ENCODE results near the gene BAIAP2L1. TPM values are rescaled to one million over a fixed set of nuclear protein-coding genes. Genes with fewer than 3 reads are reported as not detected.

Gene BAIAP2L1
- total and polyA plus RNA-seq, 12 donors = 16.9 to 49.0 (median 24.3) TPM

- intact Hi-C loops (cut with DNase I) = no loop called here
- peak overlapping the region in 1 of 5 donors; percentile 36 for H3K27ac ChIP-seq
- 66 to 79% (median 68%) methylated on average over 12 to 14 of the region's 14 CpGs for WGBS, 4 donors
- DNase-seq = no peak
- TF ChIP-seq POLR2A (IDR thresholded peaks at IDR 0.05) (no peak), CTCF (IDR thresholded peaks at IDR 0.05) (no peak)
- H3K27me3 ChIP-seq = no peaks in the 10 kb centered on the region
- no peaks in the 10 kb centered on the region for H3K36me3 ChIP-seq (replicated peaks in 1 of 2)
- H3K4me1 ChIP-seq (replicated peaks in 1 of 2) = no peaks in the 10 kb centered on the region
- no peaks in the 10 kb centered on the region for H3K9me3 ChIP-seq (replicated peaks in 1 of 3)
- H3K4me3 ChIP-seq = no peak overlapping the region
Observed at GRCh38 chr7:98329100-98329790, 71.6 kb downstream of the BAIAP2L1 start.

GRCh38 chr7:98324782-98325181 is 76.1 kb downstream of the BAIAP2L1 start:
- DNase-seq = no peak
- Histone ChIP-seq H3K27me3 (no peaks in the 10 kb centered on the region), H3K27ac (no peak overlapping the region), H3K36me3 (replicated peaks in 1 of 2) (no peaks in the 10 kb centered on the region), H3K4me1 (replicated peaks in 1 of 2) (no peaks in the 10 kb centered on the region), H3K4me3 (no peak overlapping the region), H3K9me3 (replicated peaks in 1 of 3) (no peaks in the 10 kb centered on the region)
- intact Hi-C loops (cut with DNase I) = no loop called here
- WGBS, 4 donors = 91 to 94% (median 94%) methylated on average over 6 of the region's 6 CpGs
- TF ChIP-seq CTCF (IDR thresholded peaks at IDR 0.05) (no peak), POLR2A (IDR thresholded peaks at IDR 0.05) (no peak)

GRCh38 chr7:98323597-98324322 is 77.1 kb downstream of the BAIAP2L1 start:
- intact Hi-C loops (cut with DNase I) = no loop called here
- H3K36me3 ChIP-seq (replicated peaks in 1 of 2) = no peaks in the 10 kb centered on the region
- WGBS, 4 donors = 67 to 78% (median 76%) methylated on average over 28 of the region's 28 CpGs
- no peaks in the 10 kb centered on the region for H3K9me3 ChIP-seq (replicated peaks in 1 of 3)
- H3K27me3 ChIP-seq = no peaks in the 10 kb centered on the region
- no peak overlapping the region for H3K27ac ChIP-seq
- no peaks in the 10 kb centered on the region for H3K4me1 ChIP-seq (replicated peaks in 1 of 2)
- DNase-seq = no peak
- TF ChIP-seq POLR2A (IDR thresholded peaks at IDR 0.05) = no peak
- TF ChIP-seq CTCF (IDR thresholded peaks at IDR 0.05) = no peak
- no peak overlapping the region for H3K4me3 ChIP-seq

- no peaks in the 10 kb centered on the region for H3K9me3 ChIP-seq (replicated peaks in 1 of 3)
- no peaks in the 10 kb centered on the region for H3K27me3 ChIP-seq
- WGBS, 4 donors = 75 to 85% (median 81%) methylated on average over 20 to 24 of the region's 24 CpGs
- H3K36me3 ChIP-seq (replicated peaks in 1 of 2) = no peaks in the 10 kb centered on the region
- TF ChIP-seq POLR2A (IDR thresholded peaks at IDR 0.05) (no peak), CTCF (IDR thresholded peaks at IDR 0.05) (no peak)
- H3K4me3 ChIP-seq = no peak overlapping the region
- no peaks in the 10 kb centered on the region for H3K4me1 ChIP-seq (replicated peaks in 1 of 2)
- H3K27ac ChIP-seq = no peak overlapping the region
- DNase-seq = no peak
- intact Hi-C loops (cut with DNase I) = no loop called here
Observed at GRCh38 chr7:98322331-98323270, 78.3 kb downstream of the BAIAP2L1 start.

All from adrenal gland (tissue), 12 donors.